Measurements from ENCODE around the gene BPIFA3. TPM values are rescaled to one million over a fixed set of nuclear protein-coding genes. Genes with fewer than 3 reads are reported as not detected.
"Not testable (repeated sequence)": the region's sequence is repeated elsewhere in the genome, so short reads cannot be mapped to it uniquely, and the experiment has no call there.

Gene BPIFA3
- total and polyA plus RNA-seq, 7 experiments from 2014 or later = not detected

DNA sequence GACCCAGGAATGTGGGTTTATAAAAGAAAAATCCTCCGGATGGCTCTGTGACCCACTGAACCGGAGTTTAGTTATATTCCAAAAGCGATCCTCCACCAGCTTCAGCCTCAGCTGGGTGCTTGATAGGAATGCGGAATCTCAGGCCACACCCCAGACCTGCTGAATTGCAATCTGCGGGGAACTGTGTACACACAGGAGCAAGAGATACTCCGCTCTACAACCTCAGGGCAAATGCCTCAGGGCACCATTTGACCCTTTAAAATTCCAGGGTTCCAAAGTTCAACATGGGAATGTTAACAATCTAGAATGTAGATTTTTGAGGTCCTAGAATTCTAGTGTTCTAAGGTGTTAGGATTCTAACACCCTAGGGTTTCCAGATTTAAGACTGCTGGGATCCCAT is 38.4 kb upstream of the BPIFA3 start:
- ChIA-PET POLR2A (no interaction called here), CTCF (no interaction called here)
- H3K36me3 ChIP-seq (ENCODE audit: control insufficient read depth in 2 of 3, insufficient read depth in 3 of 3, low read length in 3 of 3) = no peaks in the 10 kb centered on the region
- no peaks in the 10 kb centered on the region for H3K9me3 ChIP-seq (ENCODE audit: control insufficient read depth in 2 of 3, low read length in 3 of 3)
- no peaks in the 10 kb centered on the region for H3K27me3 Mint-ChIP-seq
- H3K4me1 ChIP-seq (ENCODE audit: control insufficient read depth in 2 of 2, insufficient read depth in 2 of 2, low read length in 2 of 2) = no peaks in the 10 kb centered on the region
- no peak overlapping the region for H3K27ac Mint-ChIP-seq
- DNase-seq (no peak), ATAC-seq (no peak)
- peaks cover 0 to 7% (median 0%) of the 10 kb centered on the region in 5 donors for H3K36me3 Mint-ChIP-seq
- peaks cover 0 to 8% (median 2%) of the 10 kb centered on the region in 11 donors for H3K9me3 Mint-ChIP-seq
- no peak overlapping the region for H3K4me3 ChIP-seq (ENCODE audit: low read length)
- intact Hi-C loops (cut with micrococcal nuclease) = no loop called here
- H3K27me3 ChIP-seq (ENCODE audit: control insufficient read depth in 2 of 2, insufficient read depth in 2 of 2, low read length in 2 of 2) = no peaks in the 10 kb centered on the region
- H3K4me1 Mint-ChIP-seq = no peaks in the 10 kb centered on the region
- H3K27ac ChIP-seq (ENCODE audit: low read depth, low read length) = no peak overlapping the region
- no peak overlapping the region for H3K4me3 Mint-ChIP-seq

DNA sequence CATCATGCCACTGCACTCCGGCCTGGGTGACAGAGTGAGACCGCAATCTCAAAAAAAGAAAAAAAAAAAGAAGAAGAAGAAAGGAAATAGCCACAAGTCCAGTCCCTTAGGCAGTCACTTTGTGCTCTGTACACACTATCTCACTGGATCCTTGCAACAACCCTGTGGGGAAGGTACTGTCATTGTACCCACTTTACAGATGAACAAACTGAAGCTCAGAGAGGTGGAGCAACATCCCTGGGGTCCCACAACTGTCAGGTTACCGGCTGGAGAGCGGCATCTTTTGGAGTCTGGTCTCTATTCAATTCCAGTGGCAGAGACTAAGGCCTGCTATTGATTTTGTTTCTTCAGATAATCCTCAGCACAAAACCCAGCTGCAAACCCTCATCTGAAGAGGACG is 37.0 kb upstream of the BPIFA3 start:
- no peaks in the 10 kb centered on the region for H3K9me3 ChIP-seq (ENCODE audit: control insufficient read depth in 2 of 3, low read length in 3 of 3)
- no peaks in the 10 kb centered on the region for H3K4me1 ChIP-seq (ENCODE audit: control insufficient read depth in 2 of 2, insufficient read depth in 2 of 2, low read length in 2 of 2)
- no peak overlapping the region for H3K4me3 Mint-ChIP-seq
- H3K27ac ChIP-seq (ENCODE audit: low read depth, low read length) = no peak overlapping the region
- CTCF ChIA-PET = no interaction called here
- H3K4me3 ChIP-seq (ENCODE audit: low read length) = no peak overlapping the region
- POLR2A ChIA-PET = no interaction called here
- H3K27me3 ChIP-seq (ENCODE audit: control insufficient read depth in 2 of 2, insufficient read depth in 2 of 2, low read length in 2 of 2) = no peaks in the 10 kb centered on the region
- intact Hi-C loops (cut with micrococcal nuclease) = no loop called here
- DNase-seq (no peak), ATAC-seq (no peak)
- H3K4me1 Mint-ChIP-seq = no peaks in the 10 kb centered on the region
- peaks cover 0 to 12% (median 2%) of the 10 kb centered on the region in 11 donors for H3K9me3 Mint-ChIP-seq
- no peak overlapping the region for H3K27ac Mint-ChIP-seq
- H3K36me3 ChIP-seq (ENCODE audit: control insufficient read depth in 2 of 3, insufficient read depth in 3 of 3, low read length in 3 of 3) = no peaks in the 10 kb centered on the region
- H3K27me3 Mint-ChIP-seq = no peaks in the 10 kb centered on the region
- H3K36me3 Mint-ChIP-seq = peaks cover 0 to 7% (median 3%) of the 10 kb centered on the region in 5 donors

DNA sequence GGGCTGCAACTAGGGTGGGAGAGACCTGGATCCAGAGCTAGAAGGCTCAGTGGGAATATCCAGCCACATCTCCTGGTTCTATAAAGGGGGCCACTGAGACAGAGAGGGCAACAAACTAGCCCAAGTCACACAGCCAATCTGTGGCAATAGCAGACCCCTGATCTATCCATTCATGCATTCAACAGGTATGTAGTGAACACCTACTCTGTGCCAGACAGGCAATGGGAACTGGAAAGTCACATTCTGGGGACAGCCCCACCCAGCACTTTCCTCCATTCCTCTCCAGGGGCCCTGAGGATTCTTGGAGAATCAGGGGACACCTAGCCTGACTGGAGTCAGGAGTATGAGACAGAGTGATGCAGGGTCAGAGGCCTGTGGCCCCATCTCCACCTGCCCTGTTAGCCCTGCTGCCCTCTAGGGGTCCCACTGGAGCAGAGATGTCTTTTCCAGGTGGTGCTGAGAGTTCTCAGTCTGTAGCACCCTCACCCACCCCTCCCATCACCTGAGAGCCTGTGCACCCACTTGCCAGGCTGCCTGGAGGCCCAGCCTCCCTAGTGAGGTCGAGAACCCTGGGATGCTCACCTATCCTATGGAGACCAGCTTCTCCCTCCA is 35.6 kb upstream of the BPIFA3 start:
- no peak overlapping the region for H3K27ac Mint-ChIP-seq
- CTCF ChIA-PET = no interaction called here

DNA sequence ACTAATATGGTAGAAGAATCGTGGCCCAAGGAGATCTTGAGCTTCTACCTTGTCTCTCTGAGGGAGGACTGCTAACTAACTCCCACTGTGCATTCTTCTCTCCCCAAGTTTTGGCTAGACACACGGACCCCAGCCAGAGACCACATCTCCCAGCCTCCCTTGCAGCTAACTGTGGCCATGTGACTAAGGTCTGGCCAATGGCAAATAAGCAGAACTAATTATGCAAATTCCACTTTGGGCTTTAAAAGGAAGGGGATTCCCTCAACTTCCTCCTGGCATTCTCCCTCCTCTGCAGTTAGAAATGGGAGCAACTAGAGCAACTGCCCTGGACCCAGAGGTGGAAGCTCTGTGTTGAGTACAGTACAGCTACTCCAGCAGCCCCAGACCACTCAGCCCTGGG is 33.8 kb upstream of the BPIFA3 start:
- H3K36me3 Mint-ChIP-seq = peaks cover 0 to 7% (median 3%) of the 10 kb centered on the region in 5 donors
- no peak overlapping the region for H3K4me3 Mint-ChIP-seq
- no peaks in the 10 kb centered on the region for H3K27me3 Mint-ChIP-seq
- Histone ChIP-seq H3K27ac (ENCODE audit: low read depth, low read length) (no peak overlapping the region), H3K27me3 (ENCODE audit: control insufficient read depth in 2 of 2, insufficient read depth in 2 of 2, low read length in 2 of 2) (no peaks in the 10 kb centered on the region), H3K4me1 (ENCODE audit: control insufficient read depth in 2 of 2, insufficient read depth in 2 of 2, low read length in 2 of 2) (no peaks in the 10 kb centered on the region), H3K36me3 (ENCODE audit: control insufficient read depth in 2 of 3, insufficient read depth in 3 of 3, low read length in 3 of 3) (no peaks in the 10 kb centered on the region), H3K9me3 (ENCODE audit: control insufficient read depth in 2 of 3, low read length in 3 of 3) (no peaks in the 10 kb centered on the region), H3K4me3 (ENCODE audit: low read length) (no peak overlapping the region)
- no peaks in the 10 kb centered on the region for H3K4me1 Mint-ChIP-seq
- ChIA-PET POLR2A (no interaction called here), CTCF (no interaction called here)
- peaks cover 0 to 12% (median 2%) of the 10 kb centered on the region in 11 donors for H3K9me3 Mint-ChIP-seq
- ATAC-seq (no peak), DNase-seq (no peak)
- no peak overlapping the region for H3K27ac Mint-ChIP-seq
- intact Hi-C loops (cut with micrococcal nuclease) = no loop called here

More for the DNA sequence above, 35.6 kb upstream of the BPIFA3 start:
- ATAC-seq = no peak
- intact Hi-C loops (cut with micrococcal nuclease) = no loop called here
- Histone ChIP-seq H3K36me3 (ENCODE audit: control insufficient read depth in 2 of 3, insufficient read depth in 3 of 3, low read length in 3 of 3) (no peaks in the 10 kb centered on the region), H3K27me3 (ENCODE audit: control insufficient read depth in 2 of 2, insufficient read depth in 2 of 2, low read length in 2 of 2) (no peaks in the 10 kb centered on the region), H3K4me3 (ENCODE audit: low read length) (no peak overlapping the region), H3K27ac (ENCODE audit: low read depth, low read length) (no peak overlapping the region), H3K4me1 (ENCODE audit: control insufficient read depth in 2 of 2, insufficient read depth in 2 of 2, low read length in 2 of 2) (no peaks in the 10 kb centered on the region), H3K9me3 (ENCODE audit: control insufficient read depth in 2 of 3, low read length in 3 of 3) (no peaks in the 10 kb centered on the region)
- POLR2A ChIA-PET = no interaction called here
- peaks cover 0 to 12% (median 2%) of the 10 kb centered on the region in 11 donors for H3K9me3 Mint-ChIP-seq
- H3K27me3 Mint-ChIP-seq = no peaks in the 10 kb centered on the region
- no peak overlapping the region for H3K4me3 Mint-ChIP-seq
- H3K4me1 Mint-ChIP-seq = no peaks in the 10 kb centered on the region
- peaks cover 0 to 7% (median 3%) of the 10 kb centered on the region in 5 donors for H3K36me3 Mint-ChIP-seq
- DNase-seq = no peak

DNA sequence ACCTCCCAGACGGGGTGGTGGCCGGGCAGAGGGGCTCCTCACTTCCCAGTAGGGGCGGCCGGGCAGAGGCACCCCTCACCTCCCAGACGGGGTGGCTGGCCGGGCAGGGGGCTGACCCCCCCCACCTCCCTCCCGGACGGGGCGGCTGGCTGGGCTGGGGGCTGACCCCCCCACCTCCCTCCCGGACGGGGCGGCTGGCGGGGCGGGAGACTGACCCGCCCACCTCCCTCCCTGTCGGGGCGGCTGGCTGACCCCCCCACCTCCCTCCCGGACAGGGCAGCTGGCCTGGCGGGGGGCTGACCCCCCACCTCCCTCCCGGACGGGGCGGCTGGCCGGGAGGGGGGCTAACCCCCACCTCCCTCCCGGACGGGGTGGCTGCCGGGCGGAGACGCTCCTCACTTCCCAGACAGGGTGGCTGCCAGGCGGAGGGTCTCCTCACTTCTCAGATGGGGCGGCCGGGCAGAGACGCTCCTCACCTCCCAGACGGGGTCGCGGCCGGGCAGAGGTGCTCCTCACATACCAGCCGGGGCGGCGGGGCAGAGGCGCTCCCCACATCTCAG is 32.0 kb upstream of the BPIFA3 start:
- H3K9me3 ChIP-seq (ENCODE audit: control insufficient read depth in 2 of 3, low read length in 3 of 3); H3K4me1 Mint-ChIP-seq; H3K4me1 ChIP-seq (ENCODE audit: control insufficient read depth in 2 of 2, insufficient read depth in 2 of 2, low read length in 2 of 2); POLR2A ChIA-PET; H3K27me3 Mint-ChIP-seq; H3K4me3 Mint-ChIP-seq; DNase-seq; H3K27ac Mint-ChIP-seq; ATAC-seq; H3K36me3 ChIP-seq (ENCODE audit: control insufficient read depth in 2 of 3, insufficient read depth in 3 of 3, low read length in 3 of 3); H3K4me3 ChIP-seq (ENCODE audit: low read length); CTCF ChIA-PET; intact Hi-C loops (cut with micrococcal nuclease); H3K27me3 ChIP-seq (ENCODE audit: control insufficient read depth in 2 of 2, insufficient read depth in 2 of 2, low read length in 2 of 2); H3K36me3 Mint-ChIP-seq; H3K27ac ChIP-seq (ENCODE audit: low read depth, low read length): not testable (repeated sequence)
- H3K9me3 Mint-ChIP-seq = peaks cover 0 to 12% (median 2%) of the 10 kb centered on the region in 11 donors

DNA sequence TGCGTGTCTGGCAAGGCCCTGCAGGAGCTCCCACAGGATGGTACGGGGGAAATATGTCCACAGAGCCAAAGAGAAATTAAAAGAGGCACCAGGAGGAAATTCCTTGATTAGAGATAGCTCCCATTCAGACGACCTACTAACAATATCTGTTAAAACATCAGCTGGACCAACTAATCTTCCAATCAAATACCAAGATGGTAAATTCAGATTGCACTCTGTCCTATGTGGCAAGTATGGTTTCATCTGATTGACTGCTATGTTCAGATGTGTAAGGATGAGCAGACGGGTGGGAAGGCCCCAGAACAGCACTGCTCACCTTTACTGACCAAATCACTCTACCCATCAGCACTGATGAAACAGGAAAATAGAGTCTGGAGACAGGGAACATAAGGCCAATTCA is 29.7 kb upstream of the BPIFA3 start:
- Histone ChIP-seq H3K9me3 (ENCODE audit: control insufficient read depth in 2 of 3, low read length in 3 of 3) (no peaks in the 10 kb centered on the region), H3K4me1 (ENCODE audit: control insufficient read depth in 2 of 2, insufficient read depth in 2 of 2, low read length in 2 of 2) (no peaks in the 10 kb centered on the region), H3K4me3 (ENCODE audit: low read length) (no peak overlapping the region), H3K27me3 (ENCODE audit: control insufficient read depth in 2 of 2, insufficient read depth in 2 of 2, low read length in 2 of 2) (no peaks in the 10 kb centered on the region), H3K27ac (ENCODE audit: low read depth, low read length) (no peak overlapping the region), H3K36me3 (ENCODE audit: control insufficient read depth in 2 of 3, insufficient read depth in 3 of 3, low read length in 3 of 3) (no peaks in the 10 kb centered on the region)
- H3K27me3 Mint-ChIP-seq = peaks cover 0 to 6% (median 0%) of the 10 kb centered on the region in 5 donors
- intact Hi-C loops (cut with micrococcal nuclease) = no loop called here
- ATAC-seq (no peak), DNase-seq (no peak)
- peaks cover 0 to 7% (median 3%) of the 10 kb centered on the region in 5 donors for H3K36me3 Mint-ChIP-seq
- CTCF ChIA-PET = no interaction called here
- H3K9me3 Mint-ChIP-seq = peaks cover 0 to 12% (median 2%) of the 10 kb centered on the region in 11 donors
- H3K4me3 Mint-ChIP-seq = no peak overlapping the region
- peaks cover 0 to 1% (median 0%) of the 10 kb centered on the region in 7 donors for H3K4me1 Mint-ChIP-seq
- POLR2A ChIA-PET = no interaction called here
- no peak overlapping the region for H3K27ac Mint-ChIP-seq

DNA sequence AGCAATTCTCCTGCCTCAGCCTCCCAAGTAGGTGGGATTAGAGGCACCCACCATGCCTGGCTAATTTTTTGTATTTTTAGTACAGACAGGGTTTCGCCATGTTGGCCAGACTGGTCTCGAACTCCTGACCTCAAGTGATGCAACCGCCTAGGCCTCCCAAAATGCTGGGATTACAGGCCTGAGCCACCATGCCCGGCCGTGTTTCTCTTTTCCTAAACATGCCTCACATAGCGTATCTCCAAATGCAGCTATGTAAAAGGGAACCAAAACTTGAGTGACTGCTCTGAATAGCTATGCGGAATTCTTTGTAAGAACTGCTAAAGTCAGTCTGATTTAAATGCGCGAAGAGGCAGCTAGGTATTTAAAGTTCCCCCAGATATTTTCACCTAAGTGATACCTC is 28.7 kb upstream of the BPIFA3 start:
- no peak overlapping the region for H3K4me3 ChIP-seq (ENCODE audit: low read length)
- Mint-ChIP-seq H3K4me1 (peaks cover 0 to 6% (median 0%) of the 10 kb centered on the region in 7 donors), H3K27ac (no peak overlapping the region), H3K27me3 (peaks cover 0 to 7% (median 0%) of the 10 kb centered on the region in 5 donors), H3K9me3 (peaks cover 0 to 7% (median under 1%) of the 10 kb centered on the region in 11 donors), H3K4me3 (no peak overlapping the region), H3K36me3 (peaks cover 0 to 3% (median under 1%) of the 10 kb centered on the region in 5 donors)
- no peaks in the 10 kb centered on the region for H3K27me3 ChIP-seq (ENCODE audit: control insufficient read depth in 2 of 2, insufficient read depth in 2 of 2, low read length in 2 of 2)
- no peaks in the 10 kb centered on the region for H3K4me1 ChIP-seq (ENCODE audit: control insufficient read depth in 2 of 2, insufficient read depth in 2 of 2, low read length in 2 of 2)
- H3K9me3 ChIP-seq (ENCODE audit: control insufficient read depth in 2 of 3, low read length in 3 of 3) = no peaks in the 10 kb centered on the region
- no peak for DNase-seq
- H3K36me3 ChIP-seq (ENCODE audit: control insufficient read depth in 2 of 3, insufficient read depth in 3 of 3, low read length in 3 of 3) = no peaks in the 10 kb centered on the region
- intact Hi-C loops (cut with micrococcal nuclease) = no loop called here
- no peak overlapping the region for H3K27ac ChIP-seq (ENCODE audit: low read depth, low read length)
- ATAC-seq = no peak
- ChIA-PET POLR2A (no interaction called here), CTCF (no interaction called here)
